Mesendoderm (in vitro differentiated cells): ENCODE results near the gene COL28A1.
A peak's percentile ranks its signal among the peaks of the same experiment; 100 is the strongest.

ENCODE experiments used
- DNase-seq: peaks from one replicate; pipeline ENCODE4 v3.0.0; 2013
- H2AK5ac ChIP-seq: 2 replicates; pipeline ENCODE4 v1.6.1; 2013; ENCODE audit warnings: low read length, inconsistent platforms
- H2BK120ac ChIP-seq: 2 replicates; pipeline ENCODE4 v1.6.1; 2013; ENCODE audit warnings: low read depth, mild to moderate bottlenecking, low read length, moderate library complexity, mixed read lengths
- H2BK15ac ChIP-seq: replicated peaks from 2 replicates; pipeline ENCODE4 v1.6.1; 2013; ENCODE audit warnings: low read depth, mild to moderate bottlenecking, moderate library complexity
- H2BK5ac ChIP-seq: 2 replicates; pipeline ENCODE4 v1.6.1; 2013; ENCODE audit warnings: low read length, inconsistent platforms
- H3K18ac ChIP-seq: 2 replicates; pipeline ENCODE4 v1.6.1; 2013; ENCODE audit warnings: mild to moderate bottlenecking, low read length, mixed read lengths
- H3K23ac ChIP-seq: one replicate; pipeline ENCODE4 v1.6.1; 2013; ENCODE audit warnings: low read length
- H3K27ac ChIP-seq: 2 replicates; pipeline ENCODE4 v1.5.1; 2013; ENCODE audit warnings: low read depth, mild to moderate bottlenecking, inconsistent platforms, low read length, moderate library complexity
- H3K27me3 ChIP-seq: 2 replicates; pipeline ENCODE4 v1.6.1; 2013; ENCODE audit warnings: low read length, control low read depth, mild to moderate bottlenecking, inconsistent platforms; ENCODE audit not compliant: insufficient read depth, poor library complexity
- H3K36me3 ChIP-seq: 2 replicates; pipeline ENCODE4 v1.6.1; 2013; ENCODE audit warnings: low read length, inconsistent platforms; ENCODE audit not compliant: control insufficient read depth, insufficient read depth
- H3K4ac ChIP-seq: one replicate; pipeline ENCODE4 v1.6.1; 2013; ENCODE audit warnings: low read depth, mild to moderate bottlenecking, low read length, moderate library complexity
- H3K4me1 ChIP-seq: 2 replicates; pipeline ENCODE4 v1.6.1; 2013; ENCODE audit warnings: low read depth, low read length, inconsistent platforms; ENCODE audit not compliant: control insufficient read depth
- H3K4me2 ChIP-seq: 2 replicates; pipeline ENCODE4 v1.6.1; 2013; ENCODE audit warnings: low read length
- H3K4me3 ChIP-seq: 2 replicates; pipeline ENCODE4 v1.5.1; 2013; ENCODE audit warnings: mild to moderate bottlenecking, low read length
- H3K56ac ChIP-seq: one replicate; pipeline ENCODE4 v1.6.1; 2013; ENCODE audit warnings: low read length
- H3K79me1 ChIP-seq: 2 replicates; pipeline ENCODE4 v1.6.1; 2013; ENCODE audit warnings: low read length, inconsistent platforms
- H3K79me2 ChIP-seq: 2 replicates; pipeline ENCODE4 v1.6.1; 2013; ENCODE audit warnings: mild to moderate bottlenecking, low read length; ENCODE audit not compliant: control insufficient read depth, insufficient read depth
- H3K9ac ChIP-seq: 2 replicates; pipeline ENCODE4 v1.6.1; 2013; ENCODE audit warnings: low read length, inconsistent platforms
- H4K5ac ChIP-seq: one replicate; pipeline ENCODE4 v1.6.1; 2013; ENCODE audit warnings: low read length
- H4K8ac ChIP-seq: one replicate; pipeline ENCODE4 v1.6.1; 2013; ENCODE audit warnings: low read depth, mild to moderate bottlenecking, control low read depth, low read length, moderate library complexity
- WGBS: extraction: QIAGEN DNeasy Blood & Tissue Kit; methylation state at CpG from one replicate; pipeline ENCODE4 v1.1.7; 2013; ENCODE audit warnings: low lambda C conversion rate, missing lambda C conversion rate; ENCODE audit not compliant: insufficient coverage; ENCODE audit errors: extremely low coverage; 5-methylcytosine and 5-hydroxymethylcytosine counted together

Gene COL28A1

GRCh38 chr7:7417851-7418250 lies 117.8 kb downstream of the COL28A1 start:
- H3K4me2 ChIP-seq = no peak overlapping the region
- no peak overlapping the region for H3K23ac ChIP-seq
- no peak overlapping the region for H3K9ac ChIP-seq
- H4K8ac ChIP-seq = no peak overlapping the region
- H3K27me3 ChIP-seq = no peaks in the 10 kb centered on the region
- DNase-seq = no peak
- H2AK5ac ChIP-seq = no peak overlapping the region
- no peak overlapping the region for H2BK120ac ChIP-seq
- no peaks in the 10 kb centered on the region for H3K79me1 ChIP-seq
- H4K5ac ChIP-seq = no peak overlapping the region
- no peak overlapping the region for H2BK5ac ChIP-seq
- no peak overlapping the region for H3K18ac ChIP-seq
- H3K27ac ChIP-seq = no peak overlapping the region
- H3K4me1 ChIP-seq = peaks cover 2% of the 10 kb centered on the region
- no peaks in the 10 kb centered on the region for H3K79me2 ChIP-seq
- H3K4ac ChIP-seq = no peak overlapping the region
- H2BK15ac ChIP-seq = no peak overlapping the region
- H3K4me3 ChIP-seq = no peak overlapping the region
- WGBS = no CpG with 5 or more reads among the region's 3 CpGs
- no peaks in the 10 kb centered on the region for H3K36me3 ChIP-seq
- no peak overlapping the region for H3K56ac ChIP-seq

GRCh38 chr7:7417414-7417813 lies 118.3 kb downstream of the COL28A1 start:
- no peak overlapping the region for H4K8ac ChIP-seq
- H3K18ac ChIP-seq = peak overlapping the region; percentile 15
- H3K27ac ChIP-seq = no peak overlapping the region
- H2BK5ac ChIP-seq = no peak overlapping the region
- no peaks in the 10 kb centered on the region for H3K79me2 ChIP-seq
- H2AK5ac ChIP-seq = no peak overlapping the region
- WGBS = no CpG with 5 or more reads among the region's 2 CpGs
- H3K36me3 ChIP-seq = no peaks in the 10 kb centered on the region
- no peak overlapping the region for H2BK120ac ChIP-seq
- no peak overlapping the region for H3K56ac ChIP-seq
- no peak for DNase-seq
- H3K27me3 ChIP-seq = no peaks in the 10 kb centered on the region
- peaks cover 2% of the 10 kb centered on the region for H3K4me1 ChIP-seq
- no peak overlapping the region for H3K4me3 ChIP-seq
- no peaks in the 10 kb centered on the region for H3K79me1 ChIP-seq
- H3K4me2 ChIP-seq = no peak overlapping the region
- H3K23ac ChIP-seq = no peak overlapping the region
- no peak overlapping the region for H4K5ac ChIP-seq
- no peak overlapping the region for H2BK15ac ChIP-seq
- no peak overlapping the region for H3K9ac ChIP-seq
- H3K4ac ChIP-seq = no peak overlapping the region

GRCh38 chr7:7416031-7416858 lies 119.4 kb downstream of the COL28A1 start:
- Histone ChIP-seq H3K27ac (peak overlapping the region; percentile 34), H2BK5ac (peak overlapping the region; percentile 16), H3K4me1 (peaks cover 2% of the 10 kb centered on the region), H2BK15ac (no peak overlapping the region), H3K56ac (peak overlapping the region; percentile 25), H3K79me2 (no peaks in the 10 kb centered on the region), H3K23ac (no peak overlapping the region), H3K18ac (no peak overlapping the region), H3K36me3 (no peaks in the 10 kb centered on the region), H3K79me1 (no peaks in the 10 kb centered on the region), H4K5ac (no peak overlapping the region), H3K4me2 (no peak overlapping the region), H3K4me3 (no peak overlapping the region), H2AK5ac (no peak overlapping the region), H3K9ac (no peak overlapping the region), H3K4ac (no peak overlapping the region), H4K8ac (no peak overlapping the region), H3K27me3 (no peaks in the 10 kb centered on the region), H2BK120ac (no peak overlapping the region)
- DNase-seq = peak; percentile 94
- no CpG with 5 or more reads among the region's 6 CpGs for WGBS

GRCh38 chr7:7414791-7415603 lies 120.7 kb downstream of the COL28A1 start:
- Histone ChIP-seq H3K18ac (no peak overlapping the region), H4K5ac (no peak overlapping the region), H3K27ac (no peak overlapping the region), H2BK5ac (no peak overlapping the region), H3K23ac (no peak overlapping the region), H3K79me1 (no peaks in the 10 kb centered on the region), H3K56ac (no peak overlapping the region), H3K4me2 (no peak overlapping the region), H2BK120ac (no peak overlapping the region), H3K9ac (no peak overlapping the region), H3K4me3 (no peak overlapping the region), H3K4me1 (peaks cover 2% of the 10 kb centered on the region), H4K8ac (no peak overlapping the region), H2AK5ac (no peak overlapping the region), H3K36me3 (no peaks in the 10 kb centered on the region), H3K4ac (no peak overlapping the region), H2BK15ac (no peak overlapping the region), H3K79me2 (no peaks in the 10 kb centered on the region), H3K27me3 (no peaks in the 10 kb centered on the region)
- DNase-seq = no peak
- no CpG with 5 or more reads among the region's 7 CpGs for WGBS

- no CpG with 5 or more reads among the region's 3 CpGs for WGBS
- Histone ChIP-seq H3K4me3 (no peak overlapping the region), H2BK120ac (no peak overlapping the region), H3K79me1 (no peaks in the 10 kb centered on the region), H3K56ac (no peak overlapping the region), H4K5ac (no peak overlapping the region), H4K8ac (no peak overlapping the region), H2BK15ac (no peak overlapping the region), H3K4me1 (no peaks in the 10 kb centered on the region), H2BK5ac (no peak overlapping the region), H3K27ac (no peak overlapping the region), H3K18ac (no peak overlapping the region), H3K79me2 (no peaks in the 10 kb centered on the region), H2AK5ac (no peak overlapping the region), H3K4me2 (no peak overlapping the region), H3K23ac (no peak overlapping the region), H3K4ac (no peak overlapping the region), H3K9ac (no peak overlapping the region), H3K27me3 (no peaks in the 10 kb centered on the region), H3K36me3 (no peaks in the 10 kb centered on the region)
- DNase-seq = no peak
Measured at GRCh38 chr7:7408001-7408770, 127.5 kb downstream of the COL28A1 start.
